Activated CD4-positive, alpha-beta T cell treated with anti-CD3 and anti-CD28 coated beads for 1 hour (primary cell): ENCODE measurements around the gene TPRKB.
"Not testable (repeated sequence)": the region's sequence is repeated elsewhere in the genome, so short reads cannot be mapped to it uniquely, and the experiment has no call there.

Experiments
- DNase-seq: peaks from one replicate; pipeline ENCODE4 v3.0.0-alpha.2; 2020

Gene TPRKB

DNA sequence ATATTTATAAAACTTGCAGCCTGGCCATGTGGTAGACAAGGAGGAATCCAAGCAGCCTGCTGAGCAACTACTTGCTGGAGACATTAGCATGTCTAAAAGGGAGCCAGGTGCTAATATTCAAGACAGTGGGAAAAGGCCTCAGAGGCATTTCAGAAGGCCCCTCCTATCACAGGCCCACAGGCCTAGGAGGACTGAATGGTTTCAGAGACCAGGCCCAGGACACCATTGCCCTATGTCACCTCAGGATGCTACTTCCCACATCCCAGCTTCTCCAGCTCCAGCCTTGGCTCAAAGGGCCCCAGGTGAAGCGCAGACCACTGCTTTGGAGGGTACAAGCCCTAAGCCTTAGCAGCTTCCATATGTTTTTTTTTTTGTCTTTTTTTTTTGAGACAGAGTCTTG lies 39.0 kb downstream of the TPRKB start:
- DNase-seq: no peak

DNA sequence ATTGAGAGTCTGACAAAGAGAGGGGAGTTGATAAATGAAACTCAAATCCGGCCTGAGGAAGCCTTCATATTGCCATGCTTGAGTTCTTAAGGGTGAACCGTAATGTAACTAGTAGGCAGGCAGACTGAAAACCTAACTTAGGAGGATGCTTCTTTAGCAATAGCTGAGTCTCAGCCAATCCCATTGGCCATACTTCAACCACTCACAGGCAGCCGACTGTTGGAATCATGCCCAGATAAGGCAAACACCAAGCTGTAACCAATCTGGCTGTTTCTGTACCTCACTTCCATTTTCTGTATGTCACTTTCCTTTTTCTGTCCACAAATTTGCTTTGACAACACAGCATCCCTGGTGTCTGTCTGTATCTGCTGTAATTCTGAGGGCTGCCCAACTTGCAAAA lies 39.5 kb downstream of the TPRKB start:
- no peak for DNase-seq

- DNase-seq: not testable (repeated sequence)
Observed at GRCh38 chr2:73696985-73697384, 40.2 kb downstream of the TPRKB start.

DNA sequence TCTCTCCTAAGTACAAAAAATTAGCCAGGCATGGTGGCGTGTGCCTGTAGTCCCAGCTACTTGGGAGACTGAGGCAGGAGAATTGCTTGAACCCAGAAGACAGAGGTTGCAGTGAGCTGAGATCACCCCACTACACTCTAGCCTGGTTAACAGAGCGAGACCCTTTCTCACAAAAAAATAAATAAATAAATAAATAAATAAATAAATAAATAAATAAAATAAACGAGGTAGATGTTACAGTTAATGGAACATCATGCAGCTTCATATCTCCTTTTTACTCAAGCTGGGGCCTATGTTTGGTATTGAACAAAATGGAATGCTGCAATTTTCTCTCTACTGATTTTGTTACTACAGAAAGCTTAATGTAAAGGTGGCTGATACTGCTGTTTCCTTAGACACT lies 40.6 kb downstream of the TPRKB start:
- DNase-seq: not testable (repeated sequence)

DNA sequence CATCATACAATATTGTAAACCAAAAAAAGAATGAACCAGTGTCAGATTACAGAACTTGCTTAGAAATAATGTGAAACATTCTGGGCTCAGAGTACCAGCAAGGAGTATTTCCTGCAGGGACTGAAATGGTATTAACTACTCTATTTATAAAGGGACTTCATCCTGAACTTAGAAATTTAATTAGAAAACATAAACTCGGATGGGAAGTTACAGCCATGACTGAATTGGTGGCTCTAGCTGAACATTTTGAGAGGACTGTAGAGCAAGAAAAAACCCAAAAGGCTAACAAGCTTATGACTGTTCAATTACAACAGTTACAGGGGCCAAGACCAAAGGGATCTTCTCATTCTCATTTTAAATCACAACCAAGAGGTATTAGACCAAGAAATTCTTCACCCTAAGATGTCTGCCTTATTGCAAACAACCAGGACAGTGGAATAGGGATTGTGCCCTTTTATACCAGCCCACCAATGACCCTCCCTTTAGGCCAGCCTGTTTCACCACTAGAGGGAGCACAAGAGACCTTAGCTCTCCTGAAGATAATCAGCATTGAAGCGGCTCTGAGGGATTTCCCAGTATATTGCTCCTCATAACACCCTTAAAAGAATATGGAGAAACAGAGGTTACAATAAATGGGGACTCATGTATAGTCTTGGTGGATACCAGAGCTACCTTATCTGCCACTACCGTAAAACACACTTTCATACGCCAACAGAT lies 46.6 kb downstream of the TPRKB start:
- not testable (repeated sequence) for DNase-seq

DNA sequence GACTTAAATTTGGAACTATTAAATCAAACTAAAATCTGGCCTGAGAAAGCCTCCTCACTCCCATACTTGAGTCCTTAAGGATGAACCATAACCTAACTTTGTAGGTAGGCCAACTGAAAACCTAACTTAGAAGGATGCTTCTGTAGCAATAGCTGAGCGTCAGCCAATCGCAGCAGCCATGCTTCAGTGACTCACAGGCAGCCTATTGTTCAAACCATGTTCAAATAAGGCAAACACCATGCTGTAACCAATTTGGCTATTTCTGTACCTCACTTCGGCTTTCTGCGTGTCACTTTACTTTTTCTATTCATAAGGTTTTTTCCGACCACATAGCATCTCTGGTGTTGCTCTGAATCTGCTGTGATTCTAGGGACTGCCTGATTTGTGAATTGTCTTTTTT lies 48.7 kb downstream of the TPRKB start:
- not testable (repeated sequence) for DNase-seq

GRCh38 chr2:73685764-73686438 lies 51.2 kb downstream of the TPRKB start:
- no peak for DNase-seq

- not testable (repeated sequence) for DNase-seq
Observed at GRCh38 chr2:73684905-73685304, 52.2 kb downstream of the TPRKB start.

DNA sequence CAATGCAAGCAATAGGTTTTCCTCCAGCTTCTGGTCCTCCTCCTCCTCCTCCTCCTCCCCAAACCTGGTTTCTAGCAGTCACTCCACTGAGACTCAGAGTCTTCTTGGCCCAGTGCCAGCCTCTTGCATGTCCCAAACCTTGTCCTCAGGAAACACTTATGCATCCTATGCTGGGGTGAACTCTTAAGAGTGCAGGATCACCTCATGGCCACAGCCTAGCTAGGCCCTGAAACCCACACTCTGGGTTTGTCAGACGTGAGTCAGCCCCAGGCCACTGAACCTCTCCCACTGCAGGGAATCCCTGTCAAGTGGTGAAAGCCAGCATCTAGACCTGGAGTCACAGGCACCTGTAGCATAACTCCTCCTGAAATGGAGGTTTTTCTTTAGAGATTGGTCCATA lies 52.8 kb downstream of the TPRKB start:
- not testable (repeated sequence) for DNase-seq

GRCh38 chr2:73679951-73680571 lies 57.1 kb downstream of the TPRKB start:
- DNase-seq: not testable (repeated sequence)
